ENCODE measurements around the gene DLG5. TPM values are rescaled to one million over a fixed set of nuclear protein-coding genes. Genes with fewer than 3 reads are reported as not detected.

The DLG5 gene
- total and polyA plus RNA-seq, 9 of the 15 experiments (the other 6 are each of a cell fraction or from before 2014, with no cell fraction given): 1.4 to 26.8 (median 11.2) TPM

DNA sequence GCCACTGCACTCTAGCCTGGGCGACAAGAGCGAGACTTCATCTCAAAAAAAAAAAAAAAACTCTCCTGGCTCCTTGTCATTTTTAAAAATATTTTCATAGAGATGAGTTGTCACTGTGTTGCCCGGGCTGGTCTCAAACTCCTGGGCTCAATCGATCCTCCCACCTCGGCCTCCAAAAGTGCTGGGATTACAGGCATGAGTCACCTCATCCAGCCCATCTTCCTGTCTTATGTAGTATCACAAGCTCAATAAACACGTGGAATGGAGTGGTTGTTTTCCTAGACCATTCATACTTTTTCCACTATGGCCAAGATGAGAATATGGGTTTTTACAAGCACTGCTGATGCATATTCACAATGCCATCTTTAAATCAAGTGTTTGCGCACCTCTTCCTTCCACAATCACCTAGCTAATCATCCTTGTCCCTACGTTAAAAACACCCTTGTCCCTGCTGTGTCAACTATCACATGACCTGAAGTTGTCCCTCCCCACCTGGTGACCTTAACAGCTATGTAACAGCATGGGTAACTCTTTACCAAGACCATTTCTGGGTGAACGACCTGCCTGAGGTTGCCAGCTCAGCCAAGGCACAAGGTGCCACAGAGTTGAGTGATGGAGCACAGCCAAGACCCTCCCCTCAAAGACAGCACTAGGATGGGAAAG is 21.3 kb downstream of the DLG5 start (continued):
- TF ChIP-seq DACH1 (IDR thresholded peaks at IDR 0.05; ENCODE audit: partially characterized antibody): no peak
- TF ChIP-seq, protein P1, sequence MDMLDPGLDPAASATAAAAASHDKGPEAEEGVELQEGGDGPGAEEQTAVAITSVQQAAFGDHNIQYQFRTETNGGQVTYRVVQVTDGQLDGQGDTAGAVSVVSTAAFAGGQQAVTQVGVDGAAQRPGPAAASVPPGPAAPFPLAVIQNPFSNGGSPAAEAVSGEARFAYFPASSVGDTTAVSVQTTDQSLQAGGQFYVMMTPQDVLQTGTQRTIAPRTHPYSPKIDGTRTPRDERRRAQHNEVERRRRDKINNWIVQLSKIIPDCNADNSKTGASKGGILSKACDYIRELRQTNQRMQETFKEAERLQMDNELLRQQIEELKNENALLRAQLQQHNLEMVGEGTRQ (CRISPR knock-in tag; IDR thresholded peaks at IDR 0.05): peak; percentile 24; the same call in 1 of the 2 replicates
- TF ChIP-seq ETS2 (tag; IDR thresholded peaks at IDR 0.05; ENCODE audit: borderline replicate concordance, poor library complexity, severe bottlenecking): no peak
- TF ChIP-seq SETDB1 (IDR thresholded peaks at IDR 0.05; ENCODE audit: low read length): no peak
- TF ChIP-seq FOSL1 (tag; conservative IDR thresholded peaks at IDR 0.05): peak; percentile 57
- TF ChIP-seq ATF3 (IDR thresholded peaks at IDR 0.05): peak; percentile 65
- TF ChIP-seq ATF3 (CRISPR knock-in tag; conservative IDR thresholded peaks at IDR 0.05): no peak
- TF ChIP-seq, protein P2, sequence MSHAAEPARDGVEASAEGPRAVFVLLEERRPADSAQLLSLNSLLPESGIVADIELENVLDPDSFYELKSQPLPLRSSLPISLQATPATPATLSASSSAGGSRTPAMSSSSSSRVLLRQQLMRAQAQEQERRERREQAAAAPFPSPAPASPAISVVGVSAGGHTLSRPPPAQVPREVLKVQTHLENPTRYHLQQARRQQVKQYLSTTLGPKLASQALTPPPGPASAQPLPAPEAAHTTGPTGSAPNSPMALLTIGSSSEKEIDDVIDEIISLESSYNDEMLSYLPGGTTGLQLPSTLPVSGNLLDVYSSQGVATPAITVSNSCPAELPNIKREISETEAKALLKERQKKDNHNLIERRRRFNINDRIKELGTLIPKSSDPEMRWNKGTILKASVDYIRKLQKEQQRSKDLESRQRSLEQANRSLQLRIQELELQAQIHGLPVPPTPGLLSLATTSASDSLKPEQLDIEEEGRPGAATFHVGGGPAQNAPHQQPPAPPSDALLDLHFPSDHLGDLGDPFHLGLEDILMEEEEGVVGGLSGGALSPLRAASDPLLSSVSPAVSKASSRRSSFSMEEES (CRISPR knock-in tag; IDR thresholded peaks at IDR 0.05): peak; percentile 60
- TF ChIP-seq ELF1 (tag; IDR thresholded peaks at IDR 0.05): no peak
